GM21447 (cell line): ENCODE results near the gene CCDC33.

Experiments
- ATAC-seq: cut with Tn5 transposase; IDR thresholded peaks from one replicate; pipeline ENCODE4 v1.9.1; 2021; ENCODE audit not compliant: unreplicated experiment

CCDC33 gene

GRCh38 chr15:74281147-74282133 is 45.3 kb downstream of the CCDC33 start:
- ATAC-seq = no peak

DNA sequence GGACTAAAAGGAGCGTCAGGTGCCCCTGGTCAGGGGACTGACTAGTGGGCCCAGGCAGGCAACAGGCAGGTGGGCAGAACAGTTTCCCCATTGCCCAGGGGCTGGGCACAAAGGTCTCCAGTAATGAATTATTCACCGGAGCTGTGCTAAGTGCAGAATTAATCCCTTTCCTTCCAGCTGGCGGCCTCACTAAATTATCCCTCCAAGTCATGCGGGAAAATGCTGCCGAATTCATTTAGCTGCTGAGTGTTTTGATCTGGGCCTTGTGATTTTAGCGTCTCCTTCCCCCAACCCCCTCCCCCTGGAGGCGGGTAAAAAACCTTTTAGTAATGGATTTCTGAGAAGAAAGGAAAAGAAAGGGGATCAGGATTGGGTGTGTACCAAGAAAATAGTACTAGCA is 47.2 kb downstream of the CCDC33 start:
- ATAC-seq = no peak

GRCh38 chr15:74289671-74290070 is 53.5 kb downstream of the CCDC33 start:
- ATAC-seq = no peak

- no peak for ATAC-seq
Observed at GRCh38 chr15:74290645-74291044, 54.5 kb downstream of the CCDC33 start.

DNA sequence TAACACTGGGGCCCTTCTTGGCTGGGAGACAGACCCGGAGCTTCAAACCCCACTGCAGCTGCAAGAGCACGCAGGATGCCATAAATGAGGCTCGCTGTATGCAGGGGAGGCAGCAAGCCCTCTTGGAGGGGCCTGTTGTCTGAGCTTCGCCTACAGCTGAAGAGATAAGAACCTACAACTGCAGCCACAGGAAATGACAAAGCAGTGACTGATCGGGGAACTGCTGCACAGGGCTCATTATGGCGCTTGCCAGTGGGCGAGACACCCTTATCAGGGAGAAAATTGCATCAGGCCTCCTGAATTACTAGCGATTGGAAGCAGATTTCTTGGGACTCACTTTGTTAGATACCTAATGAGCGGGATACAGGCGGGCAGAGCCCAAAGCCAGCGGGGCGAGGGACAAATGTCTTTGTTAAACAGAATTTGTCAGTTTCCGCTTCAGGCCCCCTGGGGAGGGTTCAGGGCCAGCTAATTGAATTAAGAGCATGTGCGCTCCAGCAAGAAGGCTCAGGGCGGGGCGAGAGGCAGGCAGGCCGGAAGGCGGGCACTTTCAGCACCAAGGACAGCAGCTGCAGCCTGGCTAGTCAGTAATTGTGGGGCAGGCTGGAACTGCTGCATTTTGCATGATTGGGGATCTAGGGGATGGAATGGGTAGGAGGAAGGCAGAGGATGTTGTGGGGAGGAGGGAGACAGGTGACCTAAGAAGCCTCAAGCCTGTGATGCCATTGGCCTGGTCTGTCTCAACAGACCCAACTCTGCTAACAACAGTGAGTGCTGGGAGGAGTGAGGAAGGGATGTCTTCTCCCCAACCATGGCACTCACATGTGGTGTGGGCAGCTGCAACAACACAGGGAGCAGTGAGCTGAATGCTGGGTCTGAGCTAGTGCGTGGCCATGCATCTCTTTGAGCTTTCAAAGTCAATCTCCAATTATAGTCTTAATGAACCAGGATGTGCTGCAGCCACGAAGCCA is 55.3 kb downstream of the CCDC33 start:
- ATAC-seq = no peak

DNA sequence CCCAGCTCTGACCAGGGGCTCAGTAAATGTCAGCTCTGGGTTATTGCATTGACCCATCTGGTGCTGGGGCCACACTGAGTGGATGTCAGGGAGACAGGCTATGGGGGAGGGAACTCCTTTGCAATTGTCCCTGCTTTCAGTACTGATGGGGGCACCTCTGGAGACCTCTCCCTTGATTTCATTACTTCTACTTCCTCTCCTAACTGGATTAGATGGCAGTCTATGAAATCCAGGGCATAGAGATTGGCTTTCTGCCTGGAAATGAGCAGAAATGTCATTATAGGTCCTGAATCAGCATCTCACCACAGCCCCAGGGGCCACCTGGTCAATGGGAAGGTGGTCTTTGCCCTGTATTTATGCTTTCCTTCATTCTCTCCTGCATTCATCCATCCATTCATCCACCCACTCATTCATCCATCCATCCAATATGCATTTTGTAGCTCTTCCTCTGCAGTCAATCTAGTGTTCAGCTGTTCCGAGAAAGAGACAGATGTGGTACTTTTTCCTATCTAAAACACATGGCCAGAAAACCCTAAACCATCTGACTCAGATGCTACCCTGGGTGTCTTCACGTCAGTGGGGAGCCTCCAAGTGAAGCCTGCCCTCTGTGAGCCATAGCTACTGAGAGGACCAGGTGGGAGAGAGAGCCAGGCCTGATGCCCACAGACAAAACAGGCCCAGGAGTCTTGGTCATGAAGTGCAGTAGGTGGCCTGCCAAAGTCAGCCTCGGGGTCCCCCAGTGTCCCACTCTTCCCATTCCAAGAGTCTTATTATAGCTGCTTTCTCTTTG is 57.1 kb downstream of the CCDC33 start:
- no peak for ATAC-seq

GRCh38 chr15:74294010-74294409 is 57.9 kb downstream of the CCDC33 start:
- ATAC-seq = no peak

GRCh38 chr15:74295800-74296199 is 59.7 kb downstream of the CCDC33 start:
- ATAC-seq = no peak

GRCh38 chr15:74297887-74298286 is 61.8 kb downstream of the CCDC33 start:
- no peak for ATAC-seq

- no peak for ATAC-seq
Observed at GRCh38 chr15:74300057-74300795, 64.1 kb downstream of the CCDC33 start.

- ATAC-seq = no peak
Observed at GRCh38 chr15:74301583-74302361, 65.6 kb downstream of the CCDC33 start.

GRCh38 chr15:74302821-74303359 is 66.8 kb downstream of the CCDC33 start:
- ATAC-seq = no peak

- ATAC-seq = no peak
Observed at GRCh38 chr15:74303741-74304309, 67.7 kb downstream of the CCDC33 start.

DNA sequence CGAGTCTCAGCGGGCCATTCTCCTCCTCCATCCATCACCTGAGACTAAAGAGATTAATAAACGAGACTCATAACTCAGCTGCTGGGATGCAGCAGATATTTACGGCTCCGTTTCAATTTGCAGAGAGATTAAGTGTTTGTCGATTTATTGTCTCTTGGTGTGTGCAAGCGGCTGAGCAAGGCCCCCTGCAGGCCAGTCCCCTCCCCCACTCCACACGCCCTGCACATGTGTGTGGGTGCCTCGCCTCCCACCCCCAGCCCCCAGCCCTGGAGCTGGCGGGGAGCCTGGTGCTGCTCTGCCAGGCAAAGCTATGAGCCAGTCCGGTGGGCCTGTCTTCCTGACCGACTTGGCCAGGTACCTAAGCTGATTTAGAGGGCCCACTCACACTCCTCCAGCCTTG is 68.3 kb downstream of the CCDC33 start:
- ATAC-seq = no peak

DNA sequence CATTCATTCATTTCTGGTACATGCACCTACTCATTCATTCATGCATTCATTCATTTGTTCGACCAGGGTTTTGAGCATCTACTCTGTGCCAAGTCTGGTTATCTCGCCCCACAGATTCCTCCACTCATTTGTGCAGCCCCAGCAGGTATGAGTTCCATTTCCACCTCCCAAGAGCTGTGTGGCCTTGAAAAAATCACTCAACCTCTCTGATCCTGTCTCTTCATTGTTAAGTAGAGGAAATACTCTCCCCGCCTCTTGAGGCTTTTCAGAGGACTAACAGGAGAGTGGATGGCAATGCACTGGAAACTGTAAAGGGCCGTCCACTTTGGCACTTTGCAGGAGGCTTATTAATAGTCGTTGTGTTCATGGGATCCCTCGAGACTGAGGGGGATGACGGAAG is 69.6 kb downstream of the CCDC33 start:
- no peak for ATAC-seq

DNA sequence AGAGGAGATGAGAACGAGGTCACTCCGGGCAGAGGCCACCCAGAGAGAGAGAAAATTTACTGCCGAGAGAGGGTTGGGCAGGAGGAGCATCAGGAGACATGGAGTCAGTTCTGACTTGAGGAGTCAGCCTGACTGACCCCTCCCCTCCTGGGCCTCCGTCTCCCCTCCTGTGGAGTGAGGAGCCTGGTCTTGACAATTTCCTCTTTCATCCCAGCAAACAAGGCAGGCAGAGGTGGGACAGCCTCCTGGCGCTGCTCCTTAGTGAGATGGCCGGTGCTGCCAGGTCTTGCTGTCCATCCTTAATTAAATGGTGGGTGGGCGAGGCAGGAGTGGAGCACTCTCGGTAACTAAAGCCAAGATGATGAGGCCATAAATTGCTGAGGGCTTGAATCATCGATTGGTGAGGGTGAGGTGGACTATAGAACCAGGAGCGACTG is 70.7 kb downstream of the CCDC33 start:
- no peak for ATAC-seq

DNA sequence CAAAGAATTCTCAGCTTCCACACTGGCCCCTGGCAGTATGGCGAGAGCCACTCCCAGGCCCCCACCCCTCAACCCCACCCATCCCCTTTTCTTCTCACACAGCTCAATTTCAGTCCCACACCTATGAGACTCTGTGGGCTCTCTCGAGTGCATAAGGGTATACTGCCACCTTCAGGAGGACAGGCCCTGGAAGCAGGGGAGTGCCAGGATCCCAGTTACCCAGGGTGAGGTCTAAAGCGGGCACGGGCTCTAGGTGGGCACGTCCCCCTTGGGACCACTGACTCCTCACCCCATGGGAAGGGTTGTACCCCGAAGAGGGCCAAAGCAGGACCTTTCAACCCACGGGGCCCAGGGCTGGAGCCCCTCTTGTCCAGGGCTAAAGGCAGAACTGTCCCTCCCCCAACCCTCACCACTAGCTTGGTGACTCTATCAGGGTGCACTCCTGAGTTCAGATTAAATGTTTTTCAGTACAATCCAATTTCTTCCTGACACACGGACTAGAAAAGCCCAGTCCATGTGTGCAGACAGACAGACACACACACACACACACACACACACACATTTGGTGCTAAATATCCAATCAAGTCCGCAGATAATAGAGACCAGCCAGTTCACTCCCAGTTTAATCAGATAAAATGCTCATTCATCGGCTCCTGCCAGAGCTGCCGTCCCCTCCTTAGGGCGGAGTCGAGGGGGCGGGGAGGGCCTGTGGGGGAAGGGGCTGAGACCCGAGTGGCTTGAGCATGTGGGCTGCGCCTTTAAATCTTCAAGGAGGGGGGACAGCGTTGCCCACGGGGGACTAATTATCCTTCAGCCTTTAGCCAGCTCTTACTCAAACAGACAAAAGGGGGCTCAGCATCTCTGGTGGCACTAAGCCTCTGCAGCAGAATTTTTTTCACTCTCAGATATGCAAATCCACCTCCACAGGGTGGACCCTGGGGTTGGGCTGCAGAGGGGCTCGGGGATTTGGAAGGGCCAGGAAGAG is 72.0 kb downstream of the CCDC33 start:
- no peak for ATAC-seq
